ENCODE results near the gene BTAF1. TPM values are rescaled to one million over a fixed set of nuclear protein-coding genes. Genes with fewer than 3 reads are reported as not detected.

The BTAF1 gene
- total RNA-seq, 1 experiment from 2014 or later = 42.3 TPM

GRCh38 chr10:92079003-92079402 lies 155.4 kb downstream of the BTAF1 start:
- no peaks in the 10 kb centered on the region for H3K27me3 ChIP-seq (replicated peaks; ENCODE audit: insufficient read depth, low read depth, low read length, poor library complexity)
- no peaks in the 10 kb centered on the region for H3K9me3 ChIP-seq (ENCODE audit: low read depth, low read length, poor library complexity, severe bottlenecking)
- H3K27ac ChIP-seq (ENCODE audit: low read depth, low read length, poor library complexity, severe bottlenecking) = no peak overlapping the region
- no TSS peak for BruUV-seq (replicated peaks)
- H3K4me1 ChIP-seq (ENCODE audit: insufficient read depth, low read length, poor library complexity, severe bottlenecking) = no peaks in the 10 kb centered on the region
- H3K4me3 ChIP-seq (ENCODE audit: low read depth, low read length, poor library complexity, severe bottlenecking) = no peak overlapping the region
- no peak for DNase-seq (ENCODE audit: low spot score)
- intact Hi-C loops (cut with micrococcal nuclease; ENCODE audit: unreplicated experiment) = no loop called here
- no peaks in the 10 kb centered on the region for H3K36me3 ChIP-seq (ENCODE audit: insufficient read depth, low read length, poor library complexity, severe bottlenecking)
- TF ChIP-seq CTCF (conservative IDR thresholded peaks at IDR 0.05; ENCODE audit: low read depth, low read length) = no peak
- no peak for TF ChIP-seq EZH2 (IDR thresholded peaks at IDR 0.05; ENCODE audit: borderline replicate concordance, low read depth, low read length, poor library complexity, severe bottlenecking)
- CTCF ChIA-PET = no interaction called here
- POLR2A ChIA-PET (ENCODE audit: low non-redundant PET) = no interaction called here

Other genes with a start within 250 kb of the BTAF1 start
- gene TNKS2, start 125.3 kb upstream of the BTAF1 start, total RNA-seq (2021) = 38.1 and 39.4 TPM in 2 replicates
- gene FGFBP3, start 14.3 kb upstream of the BTAF1 start, total RNA-seq (2021) = 4.8 and 5.7 TPM in 2 replicates